ENCODE measurements around the gene ELL2.
"Not testable (repeated sequence)": the region's sequence is repeated elsewhere in the genome, so short reads cannot be mapped to it uniquely, and the experiment has no call there.

ELL2 gene

GRCh38 chr5:95930141-95930930, 31.3 kb downstream of the ELL2 start:
- DNase-seq (ENCODE audit: low read depth in 2 of 2): no peak

GRCh38 chr5:95928724-95929253, 32.9 kb downstream of the ELL2 start:
- DNase-seq (ENCODE audit: low read depth in 2 of 2): no peak

GRCh38 chr5:95927927-95928723, 33.5 kb downstream of the ELL2 start:
- no peak for DNase-seq (ENCODE audit: low read depth in 2 of 2)

- not testable (repeated sequence) for DNase-seq (ENCODE audit: low read depth in 2 of 2)
Measured at GRCh38 chr5:95927300-95927699, 34.4 kb downstream of the ELL2 start.

GRCh38 chr5:95925939-95926338, 35.7 kb downstream of the ELL2 start:
- no peak for DNase-seq (ENCODE audit: low read depth in 2 of 2)

- no peak for DNase-seq (ENCODE audit: low read depth in 2 of 2)
Measured at GRCh38 chr5:95925378-95925744, 36.3 kb downstream of the ELL2 start.

GRCh38 chr5:95924720-95925377, 36.8 kb downstream of the ELL2 start:
- DNase-seq (ENCODE audit: low read depth in 2 of 2): no peak

- no peak for DNase-seq (ENCODE audit: low read depth in 2 of 2)
Measured at GRCh38 chr5:95923918-95924544, 37.6 kb downstream of the ELL2 start.

GRCh38 chr5:95922798-95923197, 38.9 kb downstream of the ELL2 start:
- no peak for DNase-seq (ENCODE audit: low read depth in 2 of 2)

- DNase-seq (ENCODE audit: low read depth in 2 of 2): no peak
Measured at GRCh38 chr5:95921501-95921900, 40.1 kb downstream of the ELL2 start.

- no peak for DNase-seq (ENCODE audit: low read depth in 2 of 2)
Measured at GRCh38 chr5:95920822-95921221, 40.8 kb downstream of the ELL2 start.

- no peak for DNase-seq (ENCODE audit: low read depth in 2 of 2)
Measured at GRCh38 chr5:95919658-95920057, 42.0 kb downstream of the ELL2 start.

GRCh38 chr5:95918421-95919006, 43.1 kb downstream of the ELL2 start:
- no peak for DNase-seq (ENCODE audit: low read depth in 2 of 2)

- no peak for DNase-seq (ENCODE audit: low read depth in 2 of 2)
Measured at GRCh38 chr5:95917207-95917606, 44.4 kb downstream of the ELL2 start.

GRCh38 chr5:95916687-95917085, 45.0 kb downstream of the ELL2 start:
- no peak for DNase-seq (ENCODE audit: low read depth in 2 of 2)

- no peak for DNase-seq (ENCODE audit: low read depth in 2 of 2)
Measured at GRCh38 chr5:95915999-95916686, 45.5 kb downstream of the ELL2 start.

GRCh38 chr5:95913663-95914062, 48.0 kb downstream of the ELL2 start:
- DNase-seq (ENCODE audit: low read depth in 2 of 2): no peak

GRCh38 chr5:95912029-95912428, 49.6 kb downstream of the ELL2 start:
- DNase-seq (ENCODE audit: low read depth in 2 of 2): no peak

GRCh38 chr5:95910521-95910920, 51.1 kb downstream of the ELL2 start:
- DNase-seq (ENCODE audit: low read depth in 2 of 2): no peak

GRCh38 chr5:95909738-95910137, 51.9 kb downstream of the ELL2 start:
- no peak for DNase-seq (ENCODE audit: low read depth in 2 of 2)

- DNase-seq (ENCODE audit: low read depth in 2 of 2): no peak
Measured at GRCh38 chr5:95908799-95909198, 52.9 kb downstream of the ELL2 start.

Data from stimulated activated CD8-positive, alpha-beta memory T cell treated with anti-CD3 and anti-CD28 coated beads, Interleukin-15, amount 100 ng/mL, for 4 hours (primary cell).